HepG2 (cell line): ENCODE measurements around the gene MPC1. TPM values are rescaled to one million over a fixed set of nuclear protein-coding genes. Genes with fewer than 3 reads are reported as not detected.

Experiments used
- ADNP ChIP-seq: sonication (generic); formaldehyde crosslinking; IDR thresholded peaks from 2 replicates; pipeline ENCODE4 v1.4.0; 2020; ENCODE audit warnings: missing genetic modification reagents
- BATF2 ChIP-seq: sonication (generic); formaldehyde crosslinking; IDR thresholded peaks from 2 replicates; pipeline ENCODE4 v1.8.0; 2022; ENCODE audit warnings: mild to moderate bottlenecking, missing genetic modification reagents, moderate library complexity
- CAMTA2 ChIP-seq: sonication (generic); formaldehyde crosslinking; IDR thresholded peaks from 2 replicates; pipeline ENCODE4 v1.4.0; 2020; ENCODE audit warnings: mild to moderate bottlenecking, missing genetic modification reagents, borderline replicate concordance
- CREB1 ChIP-seq, 2 experiments: fragments of 450-650 bp in 1 of 2; IDR thresholded peaks; 2 replicates each; pipeline ENCODE4 v1.6.1; 2016 to 2017; ENCODE audit warnings: control low read depth in 1 of 2, mild to moderate bottlenecking in 1 of 2, missing compliant biosample characterization in 1 of 2, missing genetic modification characterization in 1 of 2
- DRAP1 ChIP-seq: IDR thresholded peaks from 2 replicates; pipeline ENCODE4 v1.6.1; 2016; ENCODE audit warnings: missing genetic modification reagents, missing compliant biosample characterization
- GABPB1 ChIP-seq: IDR thresholded peaks from 2 replicates; pipeline ENCODE4 v1.6.1; 2016; ENCODE audit warnings: mild to moderate bottlenecking, missing genetic modification reagents, moderate library complexity, missing compliant biosample characterization
- IRF2 ChIP-seq: IDR thresholded peaks from 2 replicates; pipeline ENCODE4 v1.6.1; 2018; ENCODE audit warnings: missing genetic modification reagents, missing compliant biosample characterization
- MATR3 ChIP-seq: sonication (generic); formaldehyde crosslinking; IDR thresholded peaks from 2 replicates; pipeline ENCODE4 v1.4.0; 2020; ENCODE audit warnings: missing genetic modification reagents
- MLX ChIP-seq: IDR thresholded peaks from 2 replicates; pipeline ENCODE4 v1.6.1; 2016
- NFKBIZ ChIP-seq: IDR thresholded peaks from 2 replicates; pipeline ENCODE4 v1.6.1; 2018; ENCODE audit warnings: missing genetic modification reagents, missing compliant biosample characterization
- REXO4 ChIP-seq: sonication (generic); formaldehyde crosslinking; IDR thresholded peaks from 2 replicates; pipeline ENCODE4 v1.8.0; 2022; ENCODE audit warnings: missing genetic modification reagents, mild to moderate bottlenecking, borderline replicate concordance
- SNAI1 ChIP-seq: sonication (generic); formaldehyde crosslinking; IDR thresholded peaks from 2 replicates; pipeline ENCODE4 v1.5.0; 2020; ENCODE audit warnings: mild to moderate bottlenecking, missing genetic modification reagents, borderline replicate concordance
- THAP8 ChIP-seq: sonication (generic); formaldehyde crosslinking; IDR thresholded peaks from 2 replicates; pipeline ENCODE4 v1.5.1; 2020; ENCODE audit warnings: missing genetic modification reagents, mild to moderate bottlenecking, borderline replicate concordance
- TRAFD1 ChIP-seq: sonication (generic); formaldehyde crosslinking; IDR thresholded peaks from 2 replicates; pipeline ENCODE4 v1.5.1; 2020; ENCODE audit warnings: missing genetic modification reagents, mild to moderate bottlenecking, borderline replicate concordance
- ZBTB42 ChIP-seq: sonication (generic); formaldehyde crosslinking; IDR thresholded peaks from 2 replicates; pipeline ENCODE4 v1.5.0; 2020; ENCODE audit warnings: mild to moderate bottlenecking, missing genetic modification reagents
- ZFP36L2 ChIP-seq: sonication (generic); formaldehyde crosslinking; IDR thresholded peaks from 2 replicates; pipeline ENCODE4 v1.4.0; 2020; ENCODE audit warnings: missing genetic modification reagents
- ZMYM2 ChIP-seq: sonication (generic); formaldehyde crosslinking; IDR thresholded peaks from 2 replicates; pipeline ENCODE4 v1.8.0; 2022; ENCODE audit warnings: mild to moderate bottlenecking, missing genetic modification reagents
- ZNF275 ChIP-seq: sonication (generic); formaldehyde crosslinking; IDR thresholded peaks from 2 replicates; pipeline ENCODE4 v1.8.0; 2022; ENCODE audit warnings: missing genetic modification reagents, mild to moderate bottlenecking, inconsistent platforms, borderline replicate concordance
- ZNF3 ChIP-seq: IDR thresholded peaks from 2 replicates; pipeline ENCODE4 v1.7.0; 2017; ENCODE audit warnings: inconsistent platforms
- ZNF431 ChIP-seq: sonication (generic); formaldehyde crosslinking; IDR thresholded peaks from 2 replicates; pipeline ENCODE4 v1.9.0; 2022; ENCODE audit warnings: missing genetic modification reagents, low read depth, mild to moderate bottlenecking, borderline replicate concordance
- ZNF775 ChIP-seq: sonication (generic); formaldehyde crosslinking; IDR thresholded peaks from 2 replicates; pipeline ENCODE4 v1.4.0; 2020; ENCODE audit warnings: missing genetic modification reagents, mild to moderate bottlenecking, moderate library complexity, borderline replicate concordance
- ZUFSP ChIP-seq: sonication (generic); formaldehyde crosslinking; IDR thresholded peaks from 2 replicates; pipeline ENCODE4 v1.9.0; 2021; ENCODE audit warnings: missing genetic modification reagents, mild to moderate bottlenecking, borderline replicate concordance
- polyA plus RNA-seq, 8 experiments: library from polyadenylated mRNA; depleted of rRNA in 3 of 8; stranded (reverse) in 7 of 8; unstranded in 1 of 8; fragments of >200 nt; fragmentation: Illumina TruSeq in 4 of 8; extraction: Trizol in 4 of 8; gene quantifications; 2 replicates each; pipeline versions ENCODE4 v1.2.1 to v1.2.3, GENCODE V29; 2011 to 2016; ENCODE audit warnings: low read depth in 4 of 8, missing spikeins in 1 of 8, mixed read lengths in 1 of 8; ENCODE audit not compliant: insufficient read depth in 1 of 8
- total RNA-seq, 5 experiments: library from RNA; depleted of rRNA; stranded (reverse); fragments of >200 nt; fragmentation: Illumina TruSeq; extraction: Trizol; gene quantifications; 2 replicates each; pipeline ENCODE4 v1.2.3, GENCODE V29; 2016; ENCODE audit warnings: low read depth in 1 of 5

MPC1 gene
- total and polyA plus RNA-seq, 2 of the 13 experiments (the other 11 are each of a cell fraction or from before 2014, with no cell fraction given): 189 to 214 TPM

GRCh38 chr6:166342349-166343149 is 40.2 kb downstream of the MPC1 start, which contains the start of gene SFT2D1 (continued):
- TF ChIP-seq THAP8 (CRISPR knock-in tag): peak; percentile 89; the same call in 1 of the 2 replicates
- peak; percentile 55 for TF ChIP-seq ADNP
- peak; percentile 97 for TF ChIP-seq CAMTA2 (CRISPR knock-in tag)
- TF ChIP-seq NFKBIZ (CRISPR knock-in tag): peak; percentile 39; the same call in 1 of the 2 replicates
- TF ChIP-seq ZNF775: no peak
- no peak for TF ChIP-seq MATR3 (CRISPR knock-in tag)
- no peak for TF ChIP-seq MLX (CRISPR knock-in tag)
- peak; percentile 98 for TF ChIP-seq GABPB1 (CRISPR knock-in tag)
- peak; percentile 92 for TF ChIP-seq ZMYM2
- no peak; the same call in 1 of the 2 replicates for TF ChIP-seq CREB1 (IDR thresholded peaks at IDR 0.05)
- TF ChIP-seq CREB1 (CRISPR knock-in tag; IDR thresholded peaks at IDR 0.05): peak; percentile 74
- TF ChIP-seq ZFP36L2 (CRISPR knock-in tag): no peak
- TF ChIP-seq ZNF431 (CRISPR knock-in tag): peak; percentile 98
- TF ChIP-seq BATF2 (CRISPR knock-in tag): peak; percentile 87
- TF ChIP-seq ZNF275: peak; percentile 96
- no peak for TF ChIP-seq ZUFSP (CRISPR knock-in tag)
- peak; percentile 52; the same call in 1 of the 2 replicates for TF ChIP-seq ZNF3 (CRISPR knock-in tag)
- TF ChIP-seq SNAI1 (CRISPR knock-in tag): peak; percentile 96; the same call in 1 of the 2 replicates
- peak; percentile 38; the same call in 1 of the 2 replicates for TF ChIP-seq ZBTB42 (CRISPR knock-in tag)
- TF ChIP-seq IRF2 (CRISPR knock-in tag): peak; percentile 79
- TF ChIP-seq REXO4 (CRISPR knock-in tag): no peak
- TF ChIP-seq DRAP1 (CRISPR knock-in tag): peak; percentile 83
- peak; percentile 97; the same call in 1 of the 2 replicates for TF ChIP-seq TRAFD1 (CRISPR knock-in tag)
